Measurements from ENCODE around the gene ARFRP1. TPM values are rescaled to one million over a fixed set of nuclear protein-coding genes. Genes with fewer than 3 reads are reported as not detected.

Gene ARFRP1
- total and polyA plus RNA-seq, 8 donors, result 13.9 to 47.7 (median 22.8) TPM

DNA sequence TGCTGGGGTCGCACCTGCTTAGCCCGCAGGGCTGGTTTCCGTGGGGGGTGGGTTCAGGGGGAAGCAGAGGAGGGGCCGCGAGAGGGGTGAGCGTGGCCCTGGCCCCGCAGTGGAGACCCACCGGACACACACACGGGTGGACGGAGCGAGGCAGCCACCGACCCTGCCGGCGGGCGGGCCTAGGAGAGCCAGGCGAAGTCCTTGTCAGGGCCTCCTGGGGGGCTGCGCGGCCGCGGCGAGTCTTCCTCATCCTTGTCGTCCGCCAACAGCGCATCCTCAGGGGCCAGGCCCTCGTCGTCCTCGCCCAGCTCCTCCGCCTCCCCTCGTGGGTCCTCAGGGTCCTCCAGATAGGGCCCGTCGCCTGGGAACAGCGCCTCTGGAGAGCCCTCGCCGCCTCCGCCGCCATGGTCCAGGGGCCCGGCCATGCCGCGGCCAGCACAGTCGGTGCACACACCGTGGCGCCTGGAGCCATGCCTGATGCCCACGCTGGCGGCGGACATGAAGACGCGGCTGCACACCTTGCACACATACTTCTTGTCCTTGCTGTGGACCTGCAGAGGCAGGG, 39.1 kb upstream of the ARFRP1 start:
- intact Hi-C loops (cut with DNase I), result no loop called here
- peaks cover 0 to 11% (median 6%) of the 10 kb centered on the region in 3 donors for H3K36me3 ChIP-seq
- WGBS, 2 donors, result 88 to 91% methylated on average over 30 to 47 of the region's 47 CpGs
- ATAC-seq (no peak), DNase-seq (peak in 2 of 6 donors; percentile 54 to 77), FAIRE-seq (no peak)
- no peak overlapping the region for H3K27ac ChIP-seq
- peaks cover 0 to 3% (median 0%) of the 10 kb centered on the region in 3 donors for H3K4me1 ChIP-seq
- no peaks in the 10 kb centered on the region for H3K27me3 ChIP-seq
- no peak overlapping the region for H3K4me3 ChIP-seq
- no peaks in the 10 kb centered on the region for H3K9me3 ChIP-seq
- TF ChIP-seq, protein P1, sequence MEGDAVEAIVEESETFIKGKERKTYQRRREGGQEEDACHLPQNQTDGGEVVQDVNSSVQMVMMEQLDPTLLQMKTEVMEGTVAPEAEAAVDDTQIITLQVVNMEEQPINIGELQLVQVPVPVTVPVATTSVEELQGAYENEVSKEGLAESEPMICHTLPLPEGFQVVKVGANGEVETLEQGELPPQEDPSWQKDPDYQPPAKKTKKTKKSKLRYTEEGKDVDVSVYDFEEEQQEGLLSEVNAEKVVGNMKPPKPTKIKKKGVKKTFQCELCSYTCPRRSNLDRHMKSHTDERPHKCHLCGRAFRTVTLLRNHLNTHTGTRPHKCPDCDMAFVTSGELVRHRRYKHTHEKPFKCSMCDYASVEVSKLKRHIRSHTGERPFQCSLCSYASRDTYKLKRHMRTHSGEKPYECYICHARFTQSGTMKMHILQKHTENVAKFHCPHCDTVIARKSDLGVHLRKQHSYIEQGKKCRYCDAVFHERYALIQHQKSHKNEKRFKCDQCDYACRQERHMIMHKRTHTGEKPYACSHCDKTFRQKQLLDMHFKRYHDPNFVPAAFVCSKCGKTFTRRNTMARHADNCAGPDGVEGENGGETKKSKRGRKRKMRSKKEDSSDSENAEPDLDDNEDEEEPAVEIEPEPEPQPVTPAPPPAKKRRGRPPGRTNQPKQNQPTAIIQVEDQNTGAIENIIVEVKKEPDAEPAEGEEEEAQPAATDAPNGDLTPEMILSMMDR (IDR thresholded peaks at IDR 0.05), result no peak

DNA sequence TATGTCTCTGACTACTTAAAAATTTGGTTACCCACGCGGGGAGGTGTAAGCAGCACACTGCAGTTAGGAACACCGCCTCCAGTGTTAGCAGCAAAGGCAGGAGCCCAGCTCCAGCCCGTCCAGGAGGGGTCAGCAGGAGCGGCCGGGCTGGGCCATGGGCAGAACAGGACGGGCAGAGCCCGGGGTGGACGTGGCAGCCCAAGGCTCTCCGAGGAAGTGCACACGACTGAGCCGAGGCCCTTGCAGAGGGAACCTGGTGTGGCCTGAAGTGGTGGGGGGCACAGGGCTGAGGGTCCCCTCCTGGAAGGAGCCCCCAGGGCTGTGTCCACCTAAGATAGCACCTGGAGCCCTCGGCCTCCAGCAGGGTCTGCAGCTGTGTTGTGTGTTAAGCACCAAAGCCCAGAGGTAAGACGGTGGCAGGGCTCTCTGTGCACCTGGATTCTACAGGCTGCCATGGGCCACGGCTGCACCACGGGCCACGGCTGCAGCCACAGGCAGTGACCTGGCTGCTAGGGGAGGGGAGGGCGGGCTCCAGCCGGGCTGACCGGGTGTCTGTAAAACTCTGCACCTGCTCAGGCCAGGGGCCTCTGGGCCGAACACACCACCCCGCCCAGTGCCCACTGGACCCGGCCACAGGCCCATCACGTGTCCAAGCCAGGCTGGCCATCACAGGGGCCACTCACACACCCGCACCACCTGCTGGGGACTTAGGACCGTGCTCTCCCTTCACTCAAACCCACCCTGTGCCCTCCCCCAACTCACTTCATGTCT, 38.4 kb upstream of the ARFRP1 start:
- no peak overlapping the region for H3K27ac ChIP-seq
- H3K27me3 ChIP-seq, result no peaks in the 10 kb centered on the region
- TF ChIP-seq, protein P1 (IDR thresholded peaks at IDR 0.05), result no peak
- H3K36me3 ChIP-seq, result peaks cover 0 to 11% (median 6%) of the 10 kb centered on the region in 3 donors
- FAIRE-seq (no peak), ATAC-seq (no peak), DNase-seq (peak in 1 of 6 donors; percentile 75)
- H3K4me1 ChIP-seq, result peaks cover 1 to 9% (median 4%) of the 10 kb centered on the region in 3 donors
- WGBS, 2 donors, result 86 to 87% methylated on average over 26 of the region's 26 CpGs
- H3K4me3 ChIP-seq, result no peak overlapping the region
- H3K9me3 ChIP-seq, result no peaks in the 10 kb centered on the region
- intact Hi-C loops (cut with DNase I), result no loop called here

DNA sequence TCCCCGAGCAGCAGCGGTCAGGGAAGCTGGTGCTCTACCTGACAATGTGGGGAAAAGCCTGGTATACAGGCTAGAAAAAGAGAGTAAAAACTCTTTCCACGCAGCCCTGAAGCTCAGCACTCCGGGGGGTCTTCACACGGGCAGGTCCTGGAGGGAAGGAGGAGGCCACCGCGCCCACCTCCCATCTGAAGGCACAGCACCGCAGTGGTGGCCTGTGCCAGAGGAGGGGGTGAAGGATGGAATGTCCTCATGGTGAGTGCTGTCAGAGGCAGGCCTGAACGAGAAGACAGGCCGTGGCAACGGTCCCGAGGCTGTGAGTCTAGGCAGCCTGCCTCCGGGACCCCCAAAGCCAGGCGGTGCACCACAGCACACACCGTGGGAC, 37.6 kb upstream of the ARFRP1 start:
- 80 to 83% methylated on average over 15 of the region's 15 CpGs for WGBS, 2 donors
- ATAC-seq, result no peak
- no peaks in the 10 kb centered on the region for H3K9me3 ChIP-seq
- no peaks in the 10 kb centered on the region for H3K27me3 ChIP-seq
- no peak overlapping the region for H3K27ac ChIP-seq
- no peak overlapping the region for H3K4me3 ChIP-seq
- FAIRE-seq, result no peak
- H3K36me3 ChIP-seq, result peaks cover 0 to 11% (median 6%) of the 10 kb centered on the region in 3 donors
- intact Hi-C loops (cut with DNase I), result no loop called here
- no peak for DNase-seq
- TF ChIP-seq, protein P1 (IDR thresholded peaks at IDR 0.05), result no peak
- peaks cover 4 to 10% (median 6%) of the 10 kb centered on the region in 3 donors for H3K4me1 ChIP-seq

DNA sequence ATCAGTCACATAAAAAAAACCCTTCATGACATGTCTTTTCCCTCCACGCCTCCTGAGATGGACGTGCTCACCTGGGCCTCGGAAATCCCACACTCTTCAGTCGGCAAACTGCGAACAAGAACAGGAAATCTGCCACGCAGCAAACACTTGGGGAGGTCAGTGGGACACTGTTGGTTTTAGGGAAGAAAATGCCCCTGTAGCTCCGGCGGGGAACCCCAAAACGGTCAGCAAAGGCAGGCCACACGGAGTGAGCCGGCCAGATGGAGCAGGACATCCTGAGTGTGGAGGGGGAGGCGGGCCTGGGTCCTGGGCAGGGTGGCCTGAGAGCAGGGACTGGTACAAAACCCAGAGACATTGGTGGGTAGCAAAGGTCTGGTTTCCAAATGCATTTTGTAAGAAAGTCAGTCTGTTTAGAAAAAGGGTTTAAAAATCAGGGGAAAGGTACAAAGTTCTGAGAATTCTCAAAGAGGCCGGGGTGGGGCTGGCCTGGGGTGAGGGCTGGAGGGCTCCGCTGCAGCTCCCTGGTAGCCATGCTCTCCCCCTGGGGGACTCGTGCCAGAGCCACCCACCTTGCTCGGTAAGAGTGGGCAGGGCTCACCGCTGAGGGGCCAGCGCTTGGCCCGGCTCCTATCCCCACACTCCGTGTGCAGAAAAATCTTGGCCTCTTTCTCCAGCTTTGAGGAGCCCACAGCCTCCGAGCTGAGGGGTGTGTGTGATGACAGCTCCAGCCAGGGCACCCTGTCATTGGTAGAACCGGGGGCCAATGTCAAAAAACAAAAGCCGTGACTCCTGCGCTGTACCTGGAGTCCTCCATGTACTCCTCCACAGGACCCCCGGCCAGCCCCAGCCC, 37.0 kb upstream of the ARFRP1 start:
- intact Hi-C loops (cut with DNase I), result no loop called here
- H3K4me3 ChIP-seq, result no peak overlapping the region
- WGBS, 2 donors, result 77 to 80% methylated on average over 25 of the region's 25 CpGs
- peaks cover 0 to 11% (median 6%) of the 10 kb centered on the region in 3 donors for H3K36me3 ChIP-seq
- DNase-seq, result peak in 1 of 6 donors; percentile 31
- no peak for FAIRE-seq
- H3K27ac ChIP-seq, result no peak overlapping the region
- TF ChIP-seq, protein P1 (IDR thresholded peaks at IDR 0.05), result no peak
- no peak for ATAC-seq
- no peaks in the 10 kb centered on the region for H3K27me3 ChIP-seq
- no peaks in the 10 kb centered on the region for H3K9me3 ChIP-seq
- H3K4me1 ChIP-seq, result peaks cover 4 to 10% (median 6%) of the 10 kb centered on the region in 3 donors

All from pancreas (tissue), 10 donors.